GM19455 (cell line): ENCODE data around the gene UBR4.

Source experiments
- ATAC-seq: cut with Tn5 transposase; IDR thresholded peaks from one replicate; pipeline ENCODE4 v1.9.1; 2021; ENCODE audit not compliant: unreplicated experiment

Gene UBR4

GRCh38 chr1:19038732-19039131, 171.3 kb downstream of the UBR4 start:
- ATAC-seq: no peak

GRCh38 chr1:19038096-19038495, 172.0 kb downstream of the UBR4 start:
- no peak for ATAC-seq

GRCh38 chr1:19037659-19038058, 172.4 kb downstream of the UBR4 start:
- ATAC-seq: no peak

- no peak for ATAC-seq
Measured at GRCh38 chr1:19036813-19037605, 173.1 kb downstream of the UBR4 start.

GRCh38 chr1:19036041-19036812, 173.8 kb downstream of the UBR4 start:
- ATAC-seq: no peak

GRCh38 chr1:19035377-19036040, 174.6 kb downstream of the UBR4 start:
- no peak for ATAC-seq

- ATAC-seq: no peak
Measured at GRCh38 chr1:19034721-19035120, 175.3 kb downstream of the UBR4 start.

- ATAC-seq: no peak
Measured at GRCh38 chr1:19033926-19034680, 176.0 kb downstream of the UBR4 start.

GRCh38 chr1:19033515-19033839, 176.6 kb downstream of the UBR4 start:
- ATAC-seq: no peak

GRCh38 chr1:19032701-19033514, 177.2 kb downstream of the UBR4 start:
- no peak for ATAC-seq

GRCh38 chr1:19032413-19032695, 177.7 kb downstream of the UBR4 start:
- no peak for ATAC-seq

- ATAC-seq: no peak
Measured at GRCh38 chr1:19029191-19030085, 180.6 kb downstream of the UBR4 start.

- no peak for ATAC-seq
Measured at GRCh38 chr1:19028546-19029129, 181.4 kb downstream of the UBR4 start.

- ATAC-seq: no peak
Measured at GRCh38 chr1:19028110-19028509, 182.0 kb downstream of the UBR4 start.
